Endodermal cell (in vitro differentiated cells): ENCODE results near the gene SIAE. TPM values are rescaled to one million over a fixed set of nuclear protein-coding genes. Genes with fewer than 3 reads are reported as not detected.

ENCODE experiments used
- DNase-seq: peaks from one replicate; pipeline ENCODE4 v3.0.0-alpha.2; 2017
- H3K27ac ChIP-seq: 2 replicates; pipeline ENCODE4 v1.5.1; 2013; ENCODE audit warnings: mild to moderate bottlenecking, low read depth, low read length, moderate library complexity
- H3K27me3 ChIP-seq: 2 replicates; pipeline ENCODE4 v1.6.1; 2013; ENCODE audit warnings: mild to moderate bottlenecking, low read length, moderate library complexity; ENCODE audit not compliant: insufficient read depth, control insufficient read depth, poor library complexity, severe bottlenecking
- H3K36me3 ChIP-seq: 2 replicates; pipeline ENCODE4 v1.7.0; 2013; ENCODE audit warnings: mild to moderate bottlenecking, low read length, moderate library complexity; ENCODE audit not compliant: control insufficient read depth, insufficient read depth
- H3K4me1 ChIP-seq: one replicate; pipeline ENCODE4 v1.7.0; 2013; ENCODE audit warnings: low read length; ENCODE audit not compliant: control insufficient read depth, insufficient read depth
- H3K4me3 ChIP-seq: 2 replicates; pipeline ENCODE4 v1.5.1; 2013; ENCODE audit warnings: mild to moderate bottlenecking, low read length, moderate library complexity
- H3K9ac ChIP-seq: 2 replicates; pipeline ENCODE4 v1.6.1; 2013; ENCODE audit warnings: mild to moderate bottlenecking, low read length, moderate library complexity; ENCODE audit not compliant: poor library complexity, severe bottlenecking; ENCODE audit errors: extremely low read depth
- H3K9me3 ChIP-seq: 2 replicates; pipeline ENCODE4 v1.6.1; 2013; ENCODE audit warnings: mild to moderate bottlenecking, low read length, moderate library complexity; ENCODE audit not compliant: control insufficient read depth
- H3K27ac Mint-ChIP-seq: 2 replicates; pipeline ENCODE4 v1.8.0; 2020; ENCODE audit warnings: mixed read lengths
- H3K27me3 Mint-ChIP-seq: 2 replicates; pipeline ENCODE4 v1.8.0; 2021; ENCODE audit warnings: mild to moderate bottlenecking, mixed read lengths; ENCODE audit not compliant: insufficient read depth
- H3K36me3 Mint-ChIP-seq: 2 replicates; pipeline ENCODE4 v1.8.0; 2020; ENCODE audit warnings: low read depth, mixed read lengths
- H3K4me1 Mint-ChIP-seq: 2 replicates; pipeline ENCODE4 v1.8.0; 2020; ENCODE audit warnings: mixed read lengths
- H3K4me3 Mint-ChIP-seq: 2 replicates; pipeline ENCODE4 v1.8.0; 2020; ENCODE audit warnings: mild to moderate bottlenecking, moderate library complexity, mixed read lengths
- H3K9me3 Mint-ChIP-seq: 2 replicates; pipeline ENCODE4 v1.8.0; 2020; ENCODE audit warnings: mild to moderate bottlenecking, mixed read lengths
- CTCF ChIP-seq: fragments of 200-600 bp; sonication (generic); conservative IDR thresholded peaks from 2 replicates; pipeline ENCODE4 v1.5.0; 2021; ENCODE audit warnings: antibody characterized with exemption, mild to moderate bottlenecking
- WGBS, 2 experiments: methylation state at CpG; one replicate each; pipeline versions ENCODE4 v1.1.5 to v1.1.7; 2013; ENCODE audit warnings: missing lambda C conversion rate in 2 of 2, mixed read lengths in 1 of 2; ENCODE audit not compliant: insufficient coverage in 1 of 2, insufficient read length in 1 of 2; 5-methylcytosine and 5-hydroxymethylcytosine counted together
- total RNA-seq, 2 donors: library from RNA; stranded (reverse); fragmentation: NEBNext Ultra II Directional in 1 of 2; extraction: Animal tissue kit (Norgen Biotek cat#: 25700) in 1 of 2; gene quantifications; 2 replicates in 1 of 2; 3 replicates in 1 of 2; pipeline ENCODE4 v1.2.1, GENCODE V29; 2021

SIAE gene
- total RNA-seq, 2 donors from 2014 or later = 4.4 to 7.4 TPM

- Histone ChIP-seq H3K27ac (peak within 1 kb of the TSS; percentile 84), H3K4me3 (peak within 1 kb of the TSS; percentile 87), H3K9ac (peak within 1 kb of the TSS; percentile 84), H3K27me3 (peaks cover 20% of the 10 kb centered on the region), H3K4me1 (peaks cover 13% of the 10 kb centered on the region), H3K9me3 (no peaks in the 10 kb centered on the region), H3K36me3 (peaks cover 34% of the 10 kb centered on the region)
- no peak for TF ChIP-seq CTCF
- Mint-ChIP-seq H3K4me3 (peak within 1 kb of the TSS; percentile 95), H3K4me1 (peaks cover 18% of the 10 kb centered on the region), H3K9me3 (no peaks in the 10 kb centered on the region), H3K27me3 (peaks cover 13% of the 10 kb centered on the region), H3K36me3 (peaks cover 25% of the 10 kb centered on the region), H3K27ac (peak within 1 kb of the TSS; percentile 90)
- 1% methylated on average over 15 to 57 of the region's 57 CpGs for WGBS, 2 experiments
- peak; percentile 95 for DNase-seq
Observed at GRCh38 chr11:124622531-124623451, 50.7 kb downstream of the SIAE start, which contains the start of gene TBRG1. Gene TBRG1, plus strand, starts transcription at chr11:124622864. Its CDS starts 220 bp downstream, at chr11:124623084.

GRCh38 chr11:124618863-124619262 is 54.7 kb downstream of the SIAE start:
- peaks cover 13% of the 10 kb centered on the region for H3K4me1 ChIP-seq
- no peak overlapping the region for H3K4me3 Mint-ChIP-seq
- WGBS, 2 experiments = 92 to 100% methylated on average over 5 of the region's 5 CpGs
- no peaks in the 10 kb centered on the region for H3K9me3 Mint-ChIP-seq
- TF ChIP-seq CTCF = no peak
- peaks cover 15% of the 10 kb centered on the region for H3K4me1 Mint-ChIP-seq
- H3K36me3 Mint-ChIP-seq = no peaks in the 10 kb centered on the region
- H3K27ac Mint-ChIP-seq = no peak overlapping the region
- no peak overlapping the region for H3K27ac ChIP-seq
- peaks cover 20% of the 10 kb centered on the region for H3K27me3 ChIP-seq
- no peaks in the 10 kb centered on the region for H3K9me3 ChIP-seq
- no peaks in the 10 kb centered on the region for H3K36me3 ChIP-seq
- peaks cover 13% of the 10 kb centered on the region for H3K27me3 Mint-ChIP-seq
- no peak overlapping the region for H3K4me3 ChIP-seq
- DNase-seq = no peak
- H3K9ac ChIP-seq = no peak overlapping the region

- no peaks in the 10 kb centered on the region for H3K27me3 Mint-ChIP-seq
- DNase-seq = peak; percentile 60
Observed at GRCh38 chr11:124612567-124613246, 60.8 kb downstream of the SIAE start.

More at GRCh38 chr11:124612567-124613246, 60.8 kb downstream of the SIAE start:
- no peak overlapping the region for H3K27ac Mint-ChIP-seq
- no peak for TF ChIP-seq CTCF
- no peaks in the 10 kb centered on the region for H3K36me3 ChIP-seq
- no peaks in the 10 kb centered on the region for H3K36me3 Mint-ChIP-seq
- no peak overlapping the region for H3K4me3 Mint-ChIP-seq
- no peak overlapping the region for H3K9ac ChIP-seq
- no peaks in the 10 kb centered on the region for H3K9me3 Mint-ChIP-seq
- H3K27ac ChIP-seq = no peak overlapping the region
- H3K4me1 Mint-ChIP-seq = no peaks in the 10 kb centered on the region
- H3K9me3 ChIP-seq = no peaks in the 10 kb centered on the region
- 88 to 90% methylated on average over 9 to 10 of the region's 10 CpGs for WGBS, 2 experiments
- H3K27me3 ChIP-seq = no peaks in the 10 kb centered on the region
- H3K4me3 ChIP-seq = no peak overlapping the region
- H3K4me1 ChIP-seq = no peaks in the 10 kb centered on the region
